ENCODE results near the gene MYRIP.

The MYRIP gene

GRCh38 chr3:40249168-40249567, 439.8 kb downstream of the MYRIP start:
- Histone ChIP-seq H2BK5ac (ENCODE audit: low read depth, low read length, poor library complexity, severe bottlenecking) (no peak overlapping the region), H4K8ac (ENCODE audit: low read length) (no peak overlapping the region), H3K23ac (ENCODE audit: low read length in 2 of 2) (peak overlapping the region in 1 of 2 experiments; percentile 59), H3K4me2 (ENCODE audit: low read length, poor library complexity, severe bottlenecking) (no peak overlapping the region), H3K4me1 (ENCODE audit: control insufficient read depth, insufficient read depth, low read depth, low read length) (no peaks in the 10 kb centered on the region), H2AFZ (ENCODE audit: low read depth, low read length) (no peak overlapping the region), H3K9ac (ENCODE audit: low read length) (no peak overlapping the region), H4K91ac (ENCODE audit: low read length) (no peak overlapping the region), H2BK12ac (ENCODE audit: low read length in 2 of 2) (no peak overlapping the region), H2AK5ac (ENCODE audit: low read length, severe bottlenecking) (no peak overlapping the region), H3K27me3 (ENCODE audit: control insufficient read depth in 1 of 2, insufficient read depth in 1 of 2, low read length in 2 of 2) (no peaks in the 10 kb centered on the region), H2BK15ac (ENCODE audit: low read depth, poor library complexity, severe bottlenecking) (no peak overlapping the region), H3K4me3 (ENCODE audit: insufficient read depth in 1 of 2, low read depth in 1 of 2, low read length in 2 of 2) (no peak overlapping the region), H3K36me3 (ENCODE audit: control insufficient read depth in 1 of 2, insufficient read depth in 2 of 2, low read depth in 1 of 2, low read length in 2 of 2) (no peaks in the 10 kb centered on the region), H3K27ac (ENCODE audit: low read length, poor library complexity, severe bottlenecking) (no peak overlapping the region), H3K79me1 (replicated peaks; ENCODE audit: low read length, poor library complexity, severe bottlenecking) (no peaks in the 10 kb centered on the region), H3K9me3 (ENCODE audit: control insufficient read depth, low read length) (no peaks in the 10 kb centered on the region), H2BK120ac (ENCODE audit: low read depth, low read length) (no peak overlapping the region), H3K18ac (ENCODE audit: low read depth in 1 of 2, low read length in 2 of 2) (no peak overlapping the region), H3K4ac (ENCODE audit: low read depth in 1 of 2, low read length in 2 of 2) (no peak overlapping the region), H3K14ac (ENCODE audit: low read length in 2 of 2) (no peak overlapping the region)
- WGBS: 75% methylated on average over 3 of the region's 3 CpGs
- DNase-seq: no peak

- DNase-seq: no peak
- Histone ChIP-seq H4K91ac (ENCODE audit: low read length) (no peak overlapping the region), H3K27me3 (ENCODE audit: control insufficient read depth in 1 of 2, insufficient read depth in 1 of 2, low read length in 2 of 2) (no peaks in the 10 kb centered on the region), H3K4me2 (ENCODE audit: low read length, poor library complexity, severe bottlenecking) (no peak overlapping the region), H3K4me3 (ENCODE audit: insufficient read depth in 1 of 2, low read depth in 1 of 2, low read length in 2 of 2) (no peak overlapping the region), H2BK12ac (ENCODE audit: low read length in 2 of 2) (no peak overlapping the region), H2BK120ac (ENCODE audit: low read depth, low read length) (no peak overlapping the region), H3K4ac (ENCODE audit: low read depth in 1 of 2, low read length in 2 of 2) (no peak overlapping the region), H3K9ac (ENCODE audit: low read length) (no peak overlapping the region), H2AK5ac (ENCODE audit: low read length, severe bottlenecking) (no peak overlapping the region), H4K8ac (ENCODE audit: low read length) (no peak overlapping the region), H3K36me3 (ENCODE audit: control insufficient read depth in 1 of 2, insufficient read depth in 2 of 2, low read depth in 1 of 2, low read length in 2 of 2) (no peaks in the 10 kb centered on the region), H3K27ac (ENCODE audit: low read length, poor library complexity, severe bottlenecking) (no peak overlapping the region), H3K4me1 (ENCODE audit: control insufficient read depth, insufficient read depth, low read depth, low read length) (no peaks in the 10 kb centered on the region), H2AFZ (ENCODE audit: low read depth, low read length) (no peak overlapping the region), H3K14ac (ENCODE audit: low read length in 2 of 2) (no peak overlapping the region), H3K9me3 (ENCODE audit: control insufficient read depth, low read length) (no peaks in the 10 kb centered on the region), H3K79me1 (replicated peaks; ENCODE audit: low read length, poor library complexity, severe bottlenecking) (no peaks in the 10 kb centered on the region), H3K18ac (ENCODE audit: low read depth in 1 of 2, low read length in 2 of 2) (no peak overlapping the region), H2BK5ac (ENCODE audit: low read depth, low read length, poor library complexity, severe bottlenecking) (no peak overlapping the region), H2BK15ac (ENCODE audit: low read depth, poor library complexity, severe bottlenecking) (no peak overlapping the region), H3K23ac (ENCODE audit: low read length in 2 of 2) (no peak overlapping the region)
- 87% methylated on average over 2 of the region's 2 CpGs for WGBS
Observed at GRCh38 chr3:40254491-40254890, 445.1 kb downstream of the MYRIP start.

- Histone ChIP-seq H3K23ac (ENCODE audit: low read length in 2 of 2) (no peak overlapping the region), H3K27ac (ENCODE audit: low read length, poor library complexity, severe bottlenecking) (no peak overlapping the region), H2BK120ac (ENCODE audit: low read depth, low read length) (no peak overlapping the region), H3K4me2 (ENCODE audit: low read length, poor library complexity, severe bottlenecking) (no peak overlapping the region), H3K27me3 (ENCODE audit: control insufficient read depth in 1 of 2, insufficient read depth in 1 of 2, low read length in 2 of 2) (no peaks in the 10 kb centered on the region), H2BK15ac (ENCODE audit: low read depth, poor library complexity, severe bottlenecking) (no peak overlapping the region), H3K36me3 (ENCODE audit: control insufficient read depth in 1 of 2, insufficient read depth in 2 of 2, low read depth in 1 of 2, low read length in 2 of 2) (no peaks in the 10 kb centered on the region), H3K9me3 (ENCODE audit: control insufficient read depth, low read length) (no peaks in the 10 kb centered on the region), H3K79me1 (replicated peaks; ENCODE audit: low read length, poor library complexity, severe bottlenecking) (no peaks in the 10 kb centered on the region), H3K14ac (ENCODE audit: low read length in 2 of 2) (no peak overlapping the region), H3K4me3 (ENCODE audit: insufficient read depth in 1 of 2, low read depth in 1 of 2, low read length in 2 of 2) (no peak overlapping the region), H4K8ac (ENCODE audit: low read length) (no peak overlapping the region), H2BK5ac (ENCODE audit: low read depth, low read length, poor library complexity, severe bottlenecking) (no peak overlapping the region), H3K18ac (ENCODE audit: low read depth in 1 of 2, low read length in 2 of 2) (no peak overlapping the region), H2AK5ac (ENCODE audit: low read length, severe bottlenecking) (no peak overlapping the region), H2BK12ac (ENCODE audit: low read length in 2 of 2) (no peak overlapping the region), H3K9ac (ENCODE audit: low read length) (no peak overlapping the region), H2AFZ (ENCODE audit: low read depth, low read length) (no peak overlapping the region), H4K91ac (ENCODE audit: low read length) (no peak overlapping the region), H3K4me1 (ENCODE audit: control insufficient read depth, insufficient read depth, low read depth, low read length) (no peaks in the 10 kb centered on the region), H3K4ac (ENCODE audit: low read depth in 1 of 2, low read length in 2 of 2) (no peak overlapping the region)
- WGBS: 59% methylated on average over 2 of the region's 2 CpGs
- no peak for DNase-seq
Observed at GRCh38 chr3:40254891-40255290, 445.5 kb downstream of the MYRIP start.

GRCh38 chr3:40255532-40255931, 446.1 kb downstream of the MYRIP start:
- H3K9ac ChIP-seq (ENCODE audit: low read length): no peak overlapping the region
- no peaks in the 10 kb centered on the region for H3K4me1 ChIP-seq (ENCODE audit: control insufficient read depth, insufficient read depth, low read depth, low read length)
- H4K8ac ChIP-seq (ENCODE audit: low read length): no peak overlapping the region
- no peaks in the 10 kb centered on the region for H3K27me3 ChIP-seq (ENCODE audit: control insufficient read depth in 1 of 2, insufficient read depth in 1 of 2, low read length in 2 of 2)
- no peaks in the 10 kb centered on the region for H3K36me3 ChIP-seq (ENCODE audit: control insufficient read depth in 1 of 2, insufficient read depth in 2 of 2, low read depth in 1 of 2, low read length in 2 of 2)
- H3K4me3 ChIP-seq (ENCODE audit: insufficient read depth in 1 of 2, low read depth in 1 of 2, low read length in 2 of 2): no peak overlapping the region
- H2AK5ac ChIP-seq (ENCODE audit: low read length, severe bottlenecking): no peak overlapping the region
- no peaks in the 10 kb centered on the region for H3K9me3 ChIP-seq (ENCODE audit: control insufficient read depth, low read length)
- no peak overlapping the region for H2BK12ac ChIP-seq (ENCODE audit: low read length in 2 of 2)
- H2BK15ac ChIP-seq (ENCODE audit: low read depth, poor library complexity, severe bottlenecking): no peak overlapping the region
- H3K14ac ChIP-seq (ENCODE audit: low read length in 2 of 2): no peak overlapping the region
- no peak overlapping the region for H4K91ac ChIP-seq (ENCODE audit: low read length)
- H3K4ac ChIP-seq (ENCODE audit: low read depth in 1 of 2, low read length in 2 of 2): no peak overlapping the region
- no peak overlapping the region for H2BK5ac ChIP-seq (ENCODE audit: low read depth, low read length, poor library complexity, severe bottlenecking)
- H3K18ac ChIP-seq (ENCODE audit: low read depth in 1 of 2, low read length in 2 of 2): no peak overlapping the region
- DNase-seq: no peak
- no peak overlapping the region for H3K27ac ChIP-seq (ENCODE audit: low read length, poor library complexity, severe bottlenecking)
- no CpG with 5 or more reads among the region's 1 CpG for WGBS
- H3K23ac ChIP-seq (ENCODE audit: low read length in 2 of 2): no peak overlapping the region
- H3K79me1 ChIP-seq (replicated peaks; ENCODE audit: low read length, poor library complexity, severe bottlenecking): no peaks in the 10 kb centered on the region
- no peak overlapping the region for H2BK120ac ChIP-seq (ENCODE audit: low read depth, low read length)
- no peak overlapping the region for H3K4me2 ChIP-seq (ENCODE audit: low read length, poor library complexity, severe bottlenecking)
- no peak overlapping the region for H2AFZ ChIP-seq (ENCODE audit: low read depth, low read length)
